ENCODE results near the gene WDR46. TPM values are rescaled to one million over a fixed set of nuclear protein-coding genes. Genes with fewer than 3 reads are reported as not detected.

Gene WDR46
- 48.1 to 55.9 TPM (median 52.1 TPM) in 5 replicates for total RNA-seq (2022; extraction: Qiagen RNA extraction)

GRCh38 chr6:33288921-33289783, at the start of gene WDR46, which contains the start of gene PFDN6:
TSS of gene WDR46 (minus strand) at chr6:33289239. CDS start at chr6:33289170, 69 bp downstream.
TSS of gene PFDN6 (plus strand) at chr6:33289601. CDS start at chr6:33289857, 256 bp downstream.

GRCh38 chr6:33317669-33318425, 28.8 kb upstream of the WDR46 start, which contains the start of gene ZBTB22:
TSS of gene ZBTB22 (minus strand) at chr6:33317744. CDS start at chr6:33316916, 828 bp downstream.

GRCh38 chr6:33313709-33314514, 24.9 kb upstream of the WDR46 start, which contains the start of gene TAPBP:
TSS of gene TAPBP (minus strand) at chr6:33314078. CDS start at chr6:33314041, 37 bp downstream.

GRCh38 chr6:33298773-33299236, 9.8 kb upstream of the WDR46 start, which contains the start of gene RGL2:
TSS of gene RGL2 (minus strand) at chr6:33298942. CDS start at chr6:33298610, 332 bp downstream.

GRCh38 chr6:33276864-33277662, 12.0 kb downstream of the WDR46 start, which contains the start of gene B3GALT4:
TSS of gene B3GALT4 (plus strand) at chr6:33277123. CDS start at chr6:33277420, 297 bp downstream.

GRCh38 chr6:33271468-33272274, 17.4 kb downstream of the WDR46 start, which contains the start of the genes RPS18 and VPS52:
TSS of gene RPS18 (plus strand) at chr6:33272075. CDS start at chr6:33272120, 45 bp downstream.
TSS of gene VPS52 (minus strand) at chr6:33271876. CDS start at chr6:33271675, 201 bp downstream.

Other genes with a start within 250 kb of the WDR46 start
- gene HLA-DPA1, start 215.6 kb downstream of the WDR46 start, total RNA-seq (2022; extraction: Qiagen RNA extraction), result 0.05 to 0.11 TPM in 2 of 5 replicates, not detected in the others
- gene HLA-DPB1, start 213.2 kb downstream of the WDR46 start, total RNA-seq (2022; extraction: Qiagen RNA extraction), result not detected in 5 replicates
- 0.31 to 0.92 TPM (median 0.81 TPM) in 5 replicates for gene COL11A2, start 96.8 kb downstream of the WDR46 start, total RNA-seq (2022; extraction: Qiagen RNA extraction)
- gene RXRB, start 88.6 kb downstream of the WDR46 start, total RNA-seq (2022; extraction: Qiagen RNA extraction), result 17.4 to 21.9 TPM (median 19.7 TPM) in 5 replicates
- 99.7 to 114 TPM (median 108 TPM) in 5 replicates for gene SLC39A7, start 88.4 kb downstream of the WDR46 start, total RNA-seq (2022; extraction: Qiagen RNA extraction)
- 12.7 to 17.3 TPM (median 15.3 TPM) in 5 replicates for gene HSD17B8, start 84.6 kb downstream of the WDR46 start, total RNA-seq (2022; extraction: Qiagen RNA extraction)
- gene RING1, start 80.7 kb downstream of the WDR46 start, total RNA-seq (2022; extraction: Qiagen RNA extraction), result 19.1 to 24.8 TPM (median 23.7 TPM) in 5 replicates
- gene VPS52, start 17.4 kb downstream of the WDR46 start, total RNA-seq (2022; extraction: Qiagen RNA extraction), result 15.1 to 18.8 TPM (median 16.1 TPM) in 5 replicates
- 2,494 to 2,625 TPM (median 2,588 TPM) in 5 replicates for gene RPS18, start 17.2 kb downstream of the WDR46 start, total RNA-seq (2022; extraction: Qiagen RNA extraction)
- 0.67 to 1.0 TPM (median 0.95 TPM) in 5 replicates for gene B3GALT4, start 12.1 kb downstream of the WDR46 start, total RNA-seq (2022; extraction: Qiagen RNA extraction)
- gene PFDN6, start 362 bp upstream of the WDR46 start, total RNA-seq (2022; extraction: Qiagen RNA extraction), result 102 to 111 TPM (median 104 TPM) in 5 replicates
- 11.4 to 13.2 TPM (median 12.3 TPM) in 5 replicates for gene RGL2, start 9.7 kb upstream of the WDR46 start, total RNA-seq (2022; extraction: Qiagen RNA extraction)
- gene TAPBP, start 24.8 kb upstream of the WDR46 start, total RNA-seq (2022; extraction: Qiagen RNA extraction), result 34.6 to 39.1 TPM (median 36.6 TPM) in 5 replicates
- 2.6 to 3.7 TPM (median 3.2 TPM) in 5 replicates for gene ZBTB22, start 28.5 kb upstream of the WDR46 start, total RNA-seq (2022; extraction: Qiagen RNA extraction)
- gene DAXX, start 33.7 kb upstream of the WDR46 start, total RNA-seq (2022; extraction: Qiagen RNA extraction), result 33.4 to 41.0 TPM (median 35.7 TPM) in 5 replicates
- 40.2 to 45.2 TPM (median 42.4 TPM) in 5 replicates for gene KIFC1, start 102.6 kb upstream of the WDR46 start, total RNA-seq (2022; extraction: Qiagen RNA extraction)
- 10.8 to 17.1 TPM (median 16.0 TPM) in 5 replicates for gene PHF1, start 121.8 kb upstream of the WDR46 start, total RNA-seq (2022; extraction: Qiagen RNA extraction)
- gene CUTA, start 128.9 kb upstream of the WDR46 start, total RNA-seq (2022; extraction: Qiagen RNA extraction), result 173 to 227 TPM (median 203 TPM) in 5 replicates
- gene SYNGAP1, start 130.8 kb upstream of the WDR46 start, total RNA-seq (2022; extraction: Qiagen RNA extraction), result 3.6 to 6.0 TPM (median 4.2 TPM) in 5 replicates
- 10.0 to 11.6 TPM (median 10.9 TPM) in 5 replicates for gene ZBTB9, start 165.3 kb upstream of the WDR46 start, total RNA-seq (2022; extraction: Qiagen RNA extraction)